ACC112 (cell line): Measurements from ENCODE around the gene EPDR1.

Experiments used
- H2AFZ ChIP-seq: fragments of 200-600 bp; sonication (generic); one replicate; pipeline ENCODE4 v1.6.0; 2017; ENCODE audit warnings: antibody characterized with exemption, low read length; ENCODE audit not compliant: unreplicated experiment
- H3K27ac ChIP-seq: fragments of 200-600 bp; sonication (generic); 2 replicates; pipeline ENCODE4 v1.5.1; 2014; ENCODE audit warnings: low read depth, mild to moderate bottlenecking, antibody characterized with exemption, low read length, moderate library complexity
- H3K27me3 ChIP-seq: fragments of 200-600 bp; sonication (generic); 2 replicates; pipeline ENCODE4 v1.6.1; 2014; ENCODE audit warnings: mild to moderate bottlenecking, antibody characterized with exemption, low read length, moderate library complexity, mixed read lengths; ENCODE audit not compliant: insufficient read depth
- H3K36me3 ChIP-seq: fragments of 200-600 bp; sonication (generic); 2 replicates; pipeline ENCODE4 v1.6.1; 2016; ENCODE audit warnings: mild to moderate bottlenecking, antibody characterized with exemption, low read length, moderate library complexity, mixed read lengths; ENCODE audit not compliant: insufficient read depth
- H3K4me1 ChIP-seq: fragments of 200-600 bp; sonication (generic); one replicate; pipeline ENCODE4 v1.6.1; 2016; ENCODE audit warnings: low read length, mixed read lengths; ENCODE audit not compliant: insufficient read depth, unreplicated experiment, control insufficient read depth
- H3K4me3 ChIP-seq: fragments of 200-600 bp; sonication (generic); 2 replicates; pipeline ENCODE4 v1.5.1; 2014; ENCODE audit warnings: mild to moderate bottlenecking, low read depth, low read length
- H3K79me2 ChIP-seq: fragments of 200-600 bp; sonication (generic); one replicate; pipeline ENCODE4 v1.6.0; 2016; ENCODE audit warnings: low read length; ENCODE audit not compliant: control insufficient read depth, unreplicated experiment, insufficient read depth

EPDR1 gene

DNA sequence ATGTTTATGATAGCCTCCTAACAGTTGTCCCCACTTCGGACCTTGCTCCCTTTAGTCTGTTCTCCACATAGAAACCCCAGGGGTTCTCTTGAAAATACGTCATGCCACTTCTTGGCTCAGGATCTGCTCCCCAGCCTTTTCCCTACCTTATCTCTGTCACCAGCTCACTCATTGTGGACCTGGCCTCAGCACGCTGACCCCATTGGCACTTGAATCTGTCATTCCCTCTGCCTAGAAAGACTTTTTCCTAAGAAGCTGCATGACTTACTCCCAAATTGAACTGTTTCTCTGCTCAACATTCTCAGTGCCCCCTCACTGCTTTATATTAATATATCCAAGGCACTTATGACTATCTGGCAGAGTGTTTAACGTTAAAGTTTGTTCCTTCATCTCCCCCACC is 8.4 kb downstream of the EPDR1 start:
- Histone ChIP-seq H3K27ac (no peak overlapping the region), H2AFZ (no peak overlapping the region), H3K36me3 (peaks cover 20% of the 10 kb centered on the region), H3K27me3 (no peaks in the 10 kb centered on the region), H3K4me3 (no peak overlapping the region), H3K79me2 (peaks cover 50% of the 10 kb centered on the region), H3K4me1 (peaks cover 15% of the 10 kb centered on the region)

DNA sequence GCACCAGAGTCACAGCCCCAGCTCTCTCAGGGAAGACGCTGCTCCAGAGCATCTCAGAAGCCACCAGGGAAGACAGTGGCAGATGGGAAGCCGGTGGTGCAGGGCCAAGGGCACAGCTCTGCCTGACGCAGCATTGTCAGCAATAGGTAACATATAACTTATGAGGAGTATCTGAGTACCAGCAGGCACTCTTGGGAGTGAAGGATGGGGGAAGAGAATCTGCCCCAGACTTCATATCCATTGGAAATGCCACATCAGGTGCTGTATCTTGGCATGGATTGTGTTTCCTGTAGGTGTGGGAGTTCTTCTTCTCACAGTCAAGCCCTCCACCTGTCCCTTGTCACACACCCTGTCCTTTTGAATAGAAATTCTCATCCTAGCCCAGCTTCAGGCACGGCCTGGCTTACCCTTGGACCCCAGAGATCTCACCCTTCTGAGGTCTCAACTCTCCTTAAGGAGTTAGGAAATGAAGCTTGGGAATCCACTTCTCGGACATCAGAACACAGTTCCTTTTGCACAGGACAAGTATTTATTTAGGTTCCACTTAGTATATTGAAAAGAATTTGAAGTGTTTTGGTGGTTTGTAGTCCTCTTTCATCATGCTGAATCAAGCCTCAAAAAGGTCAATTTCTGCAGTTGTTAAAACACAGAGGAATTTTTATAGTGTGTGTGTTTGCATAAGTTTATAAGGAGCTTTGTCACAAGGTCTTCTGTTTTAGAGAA is 9.9 kb downstream of the EPDR1 start:
- H2AFZ ChIP-seq, result no peak overlapping the region
- no peaks in the 10 kb centered on the region for H3K27me3 ChIP-seq
- H3K4me3 ChIP-seq, result no peak overlapping the region
- H3K36me3 ChIP-seq, result peaks cover 6% of the 10 kb centered on the region
- peaks cover 15% of the 10 kb centered on the region for H3K4me1 ChIP-seq
- H3K79me2 ChIP-seq, result peaks cover 35% of the 10 kb centered on the region
- no peak overlapping the region for H3K27ac ChIP-seq

DNA sequence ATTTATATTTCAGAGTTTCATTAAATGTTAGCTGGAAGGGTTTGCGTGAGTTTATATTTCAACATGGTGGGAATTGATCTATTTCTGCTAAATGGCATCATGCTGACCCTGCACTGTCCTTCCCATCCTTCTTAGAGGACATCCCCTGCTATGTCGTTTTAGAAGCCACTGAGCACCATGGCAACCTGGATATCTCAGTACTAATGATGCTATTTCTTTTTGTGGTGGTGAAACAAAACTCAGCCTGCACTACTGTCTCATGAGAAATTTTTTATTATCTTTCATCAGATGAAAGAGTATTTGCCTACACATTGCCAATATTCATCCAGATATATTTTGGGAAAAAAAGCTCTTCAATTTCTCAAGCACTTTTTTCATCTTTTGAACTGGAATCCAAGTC is 12.1 kb downstream of the EPDR1 start:
- no peaks in the 10 kb centered on the region for H3K27me3 ChIP-seq
- H3K27ac ChIP-seq, result no peak overlapping the region
- peaks cover 31% of the 10 kb centered on the region for H3K79me2 ChIP-seq
- H2AFZ ChIP-seq, result no peak overlapping the region
- peaks cover 5% of the 10 kb centered on the region for H3K36me3 ChIP-seq
- H3K4me1 ChIP-seq, result peaks cover 13% of the 10 kb centered on the region
- H3K4me3 ChIP-seq, result no peak overlapping the region

DNA sequence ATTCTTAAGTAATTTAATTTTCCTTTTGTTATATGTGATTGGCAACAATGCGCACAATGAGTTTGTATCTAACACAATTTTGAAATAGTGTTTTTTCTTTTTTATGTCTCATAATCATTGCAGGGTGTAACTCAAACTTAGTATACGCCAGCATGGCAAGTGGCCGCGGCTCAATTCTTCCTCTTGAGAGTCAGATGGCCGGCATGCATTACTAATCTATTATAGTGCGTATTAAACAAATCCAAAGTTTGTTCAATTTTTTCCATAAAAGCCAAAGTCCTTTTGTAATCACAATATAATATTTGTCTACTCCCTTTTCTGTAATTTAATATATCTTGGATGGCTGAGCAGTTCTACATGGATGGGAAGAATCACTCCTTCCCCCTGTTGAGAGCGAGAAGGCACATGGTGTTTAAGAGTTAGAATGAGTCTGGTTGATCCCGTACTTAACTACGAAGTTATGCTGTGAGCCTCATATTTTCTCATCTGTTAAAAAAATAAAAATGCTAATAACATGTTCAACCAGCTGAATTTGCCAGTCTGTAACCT is 12.7 kb downstream of the EPDR1 start:
- Histone ChIP-seq H3K27me3 (no peaks in the 10 kb centered on the region), H2AFZ (no peak overlapping the region)

DNA sequence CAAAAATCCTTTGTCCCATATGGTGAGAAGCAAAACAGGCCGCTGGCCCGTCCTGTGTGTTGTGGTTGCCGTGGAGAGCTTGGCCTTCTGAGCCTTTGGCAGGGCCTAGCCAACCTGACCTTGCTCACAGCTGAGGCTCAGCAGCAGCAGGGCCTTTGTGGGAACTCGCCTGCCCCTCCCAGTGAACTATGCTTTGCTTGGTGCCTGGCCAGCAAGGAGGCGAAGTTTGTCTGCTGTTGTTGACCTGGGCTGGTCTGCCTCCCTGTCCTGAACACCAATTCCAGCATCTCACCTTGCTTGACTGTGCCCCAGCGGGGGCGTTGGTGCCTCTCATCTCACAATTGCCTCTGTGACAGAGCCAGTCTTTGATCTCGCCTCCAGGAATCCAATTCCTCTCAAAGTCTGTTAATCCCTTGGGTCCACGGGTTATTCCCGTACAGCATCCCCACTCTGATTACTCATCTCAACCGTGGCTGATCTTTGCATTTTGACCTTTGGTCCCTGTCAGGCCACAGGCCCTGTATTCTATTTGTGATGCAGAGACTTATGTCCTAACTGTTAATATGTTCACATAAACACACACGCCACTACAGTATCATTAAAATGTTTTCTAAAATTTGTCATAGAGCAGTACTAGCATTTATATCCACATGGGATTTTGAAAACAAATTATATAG is 22.6 kb downstream of the EPDR1 start:
- peak overlapping the region; percentile 80 for H3K27ac ChIP-seq

More for the DNA sequence above, 12.7 kb downstream of the EPDR1 start:
- Histone ChIP-seq H3K36me3 (peaks cover 5% of the 10 kb centered on the region), H3K79me2 (peaks cover 31% of the 10 kb centered on the region), H3K27ac (no peak overlapping the region), H3K4me1 (peaks cover 8% of the 10 kb centered on the region), H3K4me3 (no peak overlapping the region)

GRCh38 chr7:37943905-37944736 is 23.7 kb downstream of the EPDR1 start:
- Histone ChIP-seq H3K79me2 (peaks cover 42% of the 10 kb centered on the region), H3K36me3 (no peaks in the 10 kb centered on the region), H2AFZ (no peak overlapping the region), H3K27me3 (no peaks in the 10 kb centered on the region), H3K4me3 (no peak overlapping the region), H3K27ac (peak overlapping the region; percentile 80; the same call in 1 of the 2 replicates), H3K4me1 (peaks cover 37% of the 10 kb centered on the region)

More for the DNA sequence above, 22.6 kb downstream of the EPDR1 start:
- Histone ChIP-seq H3K79me2 (peaks cover 44% of the 10 kb centered on the region), H3K4me3 (peak overlapping the region; percentile 20; the same call in 1 of the 2 replicates), H3K36me3 (no peaks in the 10 kb centered on the region), H2AFZ (peak overlapping the region; percentile 28), H3K27me3 (no peaks in the 10 kb centered on the region), H3K4me1 (peaks cover 37% of the 10 kb centered on the region)

DNA sequence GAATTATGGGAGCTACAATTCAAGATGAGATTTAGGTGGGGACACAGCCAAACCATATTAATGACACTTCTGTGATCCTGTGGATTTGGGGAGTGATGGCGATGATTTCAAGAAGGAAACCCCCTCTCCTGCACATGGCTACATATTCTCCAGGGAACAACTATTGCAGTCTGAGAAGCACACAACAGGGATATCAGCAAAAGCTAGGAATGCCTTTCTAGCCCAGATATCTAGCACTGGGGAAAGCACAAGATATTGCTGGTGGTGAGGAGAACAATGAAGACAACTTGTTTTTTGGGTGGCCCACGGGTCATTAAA is 24.3 kb downstream of the EPDR1 start:
- Histone ChIP-seq H2AFZ (no peak overlapping the region), H3K36me3 (no peaks in the 10 kb centered on the region), H3K27me3 (no peaks in the 10 kb centered on the region), H3K4me1 (peaks cover 37% of the 10 kb centered on the region), H3K79me2 (peaks cover 42% of the 10 kb centered on the region), H3K4me3 (no peak overlapping the region), H3K27ac (peak overlapping the region; percentile 38; the same call in 1 of the 2 replicates)

DNA sequence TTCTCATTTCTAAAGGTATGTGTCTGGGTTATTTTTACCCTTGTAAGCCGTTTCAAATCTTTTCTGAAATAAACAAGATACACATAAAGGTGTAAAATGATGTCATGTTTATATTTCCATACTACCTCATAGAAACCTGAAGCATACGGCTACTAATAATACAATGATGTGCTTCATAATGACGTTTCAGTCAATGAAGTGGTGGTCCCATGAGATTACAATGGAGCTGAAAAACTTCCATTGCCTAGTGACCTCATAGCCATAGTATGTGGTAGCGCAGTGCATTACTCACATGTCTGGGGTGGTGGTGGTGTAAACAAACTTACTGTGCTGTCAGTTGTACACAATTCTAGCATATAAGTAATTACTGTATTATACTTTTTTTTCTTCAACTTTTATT is 24.9 kb downstream of the EPDR1 start:
- Histone ChIP-seq H3K27ac (peak overlapping the region; percentile 38; the same call in 1 of the 2 replicates), H3K36me3 (peaks cover 3% of the 10 kb centered on the region; the same call in 1 of the 2 replicates), H3K27me3 (no peaks in the 10 kb centered on the region), H3K4me3 (no peak overlapping the region), H3K79me2 (peaks cover 38% of the 10 kb centered on the region), H3K4me1 (peaks cover 37% of the 10 kb centered on the region), H2AFZ (no peak overlapping the region)

DNA sequence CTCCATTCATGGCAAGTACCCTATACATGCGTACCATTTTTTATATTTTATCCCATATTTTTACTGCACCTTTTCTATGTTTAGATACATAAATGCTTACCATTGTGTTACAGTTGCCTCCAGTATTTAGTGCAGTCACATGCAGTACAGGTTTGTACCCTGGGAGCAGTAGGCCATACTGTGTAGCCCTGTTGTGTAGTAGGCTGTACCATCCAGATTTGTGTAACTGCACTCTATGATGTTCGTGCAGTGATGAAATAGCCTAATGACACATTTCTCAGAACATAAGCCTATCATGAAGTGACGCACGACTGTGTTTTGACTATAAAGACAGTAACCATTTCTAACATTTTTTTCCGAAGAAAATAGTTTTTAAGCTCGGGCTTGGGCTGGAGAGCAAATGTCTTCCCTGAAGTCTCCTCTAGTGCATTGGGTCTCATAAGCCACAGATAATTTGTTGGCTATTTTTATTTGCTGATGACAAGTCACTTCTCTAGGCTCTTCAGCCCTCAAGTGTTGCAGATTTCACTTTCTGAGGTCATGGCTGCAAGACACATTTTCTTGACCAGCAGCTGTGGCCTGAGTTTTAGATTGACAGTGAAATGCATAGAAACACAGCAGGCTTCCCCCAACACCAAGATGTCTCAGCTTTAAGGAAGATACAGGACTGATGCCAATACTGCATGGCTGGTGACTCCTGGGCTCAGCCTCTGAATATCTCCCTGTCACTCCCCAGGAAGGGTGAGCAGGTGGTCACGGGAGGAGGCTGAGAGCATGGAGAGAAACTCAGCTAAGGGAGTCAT is 26.9 kb downstream of the EPDR1 start:
- Histone ChIP-seq H2AFZ (no peak overlapping the region), H3K36me3 (peaks cover 9% of the 10 kb centered on the region), H3K27ac (no peak overlapping the region), H3K4me1 (peaks cover 32% of the 10 kb centered on the region), H3K79me2 (peaks cover 29% of the 10 kb centered on the region), H3K4me3 (no peak overlapping the region), H3K27me3 (no peaks in the 10 kb centered on the region)

- H3K79me2 ChIP-seq, result peaks cover 29% of the 10 kb centered on the region
- H3K27ac ChIP-seq, result no peak overlapping the region
- no peaks in the 10 kb centered on the region for H3K27me3 ChIP-seq
- H3K36me3 ChIP-seq, result peaks cover 9% of the 10 kb centered on the region
- no peak overlapping the region for H2AFZ ChIP-seq
- H3K4me1 ChIP-seq, result peaks cover 27% of the 10 kb centered on the region
- H3K4me3 ChIP-seq, result no peak overlapping the region
Observed at GRCh38 chr7:37947941-37948210, 27.4 kb downstream of the EPDR1 start.
